Activated B cell treated with CpG ODN at 0.5 μM for 24 hours (primary cell): ENCODE measurements around the gene ROGDI. TPM values are rescaled to one million over a fixed set of nuclear protein-coding genes. Genes with fewer than 3 reads are reported as not detected.

ENCODE experiments used
- ATAC-seq: fragments of 200-7000 bp; cut with Tn5 transposase; one replicate; pipeline ENCODE4 v1.10.0; 2021; ENCODE audit warnings: low read depth, mild to moderate bottlenecking, moderate library complexity
- CTCF ChIA-PET: fragments of 350-600 bp; sonication (Branson Sonifier 250); formaldehyde crosslinking; loops from one replicate; lab custom pipeline; 2021; ENCODE audit warnings: antibody characterized with exemption; lab: Charles Lee
- POLR2A ChIA-PET: fragments of 350-600 bp; sonication (Branson Sonifier 250); formaldehyde crosslinking; loops from one replicate; lab custom pipeline; 2021; ENCODE audit warnings: antibody characterized with exemption; lab: Charles Lee
- DNase-seq: peaks from one replicate; pipeline ENCODE4 v3.0.0; 2022
- H3K27ac Mint-ChIP-seq: one replicate; pipeline ENCODE4 v1.8.0; 2020; ENCODE audit warnings: mixed read lengths
- H3K27me3 Mint-ChIP-seq: one replicate; pipeline ENCODE4 v1.8.0; 2021; ENCODE audit warnings: mixed read lengths
- H3K36me3 Mint-ChIP-seq: one replicate; pipeline ENCODE4 v1.8.0; 2021; ENCODE audit warnings: low read depth, mixed read lengths
- H3K4me1 Mint-ChIP-seq: one replicate; pipeline ENCODE4 v1.8.0; 2021; ENCODE audit warnings: mixed read lengths
- H3K4me3 Mint-ChIP-seq: one replicate; pipeline ENCODE4 v1.8.0; 2020; ENCODE audit warnings: mild to moderate bottlenecking, mixed read lengths
- H3K9me3 Mint-ChIP-seq: one replicate; pipeline ENCODE4 v1.8.0; 2020; ENCODE audit warnings: mixed read lengths
- intact Hi-C: fragments of 100-400 bp; cut with micrococcal nuclease; formaldehyde crosslinking; loops from one replicate; pipeline ENCODE4 v1.15.1; 2024
- total RNA-seq: library from RNA; stranded (reverse); gene quantifications from 2 replicates; pipeline ENCODE4 v1.2.3, GENCODE V29; 2022
- TF ChIP-seq, protein P1 (sequence below): fragments of 200-600 bp; IDR thresholded peaks from one replicate; pipeline ENCODE4 v1.8.0; 2022; ENCODE audit warnings: antibody characterized with exemption, mild to moderate bottlenecking

ROGDI gene
- total RNA-seq, 1 donor from 2014 or later, result 6.8 TPM

DNA sequence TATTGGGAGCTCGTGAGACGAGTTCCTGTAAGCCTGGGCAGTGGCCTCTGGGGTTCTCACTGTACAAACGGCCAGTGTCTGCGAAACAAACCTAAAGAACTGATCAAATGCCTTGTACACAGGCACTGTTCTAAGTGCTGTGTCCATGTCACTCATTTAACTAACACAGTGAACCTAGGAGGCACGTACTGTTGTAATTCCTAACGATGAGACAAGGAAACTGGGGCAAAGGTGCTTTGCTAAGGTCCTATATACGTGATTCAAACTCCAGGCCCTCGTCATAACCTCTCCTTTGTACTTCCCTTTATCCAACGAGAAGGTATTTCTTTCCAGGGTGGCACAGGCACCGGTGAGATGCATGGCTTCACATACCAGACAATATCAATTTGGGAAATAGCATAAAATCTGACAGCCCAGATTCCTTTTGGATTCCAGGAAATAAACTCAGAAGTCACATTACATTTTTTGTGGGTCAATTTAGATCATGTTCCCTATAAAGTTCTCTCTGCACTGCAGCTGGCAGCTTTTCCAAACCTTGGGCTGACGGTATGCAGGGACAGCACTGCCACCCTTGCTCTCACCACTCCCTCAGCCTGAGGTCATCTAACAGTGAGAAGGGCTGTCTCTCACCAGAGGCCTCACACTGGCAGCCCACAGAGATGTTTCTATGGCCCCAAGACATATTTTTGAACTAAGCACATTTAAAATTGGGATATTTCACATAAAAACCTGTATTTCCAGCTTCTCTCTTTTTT lies 26.3 kb upstream of the ROGDI start:
- Mint-ChIP-seq H3K4me1 (peaks cover 15% of the 10 kb centered on the region), H3K9me3 (no peaks in the 10 kb centered on the region), H3K4me3 (no peak overlapping the region), H3K36me3 (peaks cover 82% of the 10 kb centered on the region), H3K27me3 (no peaks in the 10 kb centered on the region), H3K27ac (no peak overlapping the region)
- TF ChIP-seq, protein P1, sequence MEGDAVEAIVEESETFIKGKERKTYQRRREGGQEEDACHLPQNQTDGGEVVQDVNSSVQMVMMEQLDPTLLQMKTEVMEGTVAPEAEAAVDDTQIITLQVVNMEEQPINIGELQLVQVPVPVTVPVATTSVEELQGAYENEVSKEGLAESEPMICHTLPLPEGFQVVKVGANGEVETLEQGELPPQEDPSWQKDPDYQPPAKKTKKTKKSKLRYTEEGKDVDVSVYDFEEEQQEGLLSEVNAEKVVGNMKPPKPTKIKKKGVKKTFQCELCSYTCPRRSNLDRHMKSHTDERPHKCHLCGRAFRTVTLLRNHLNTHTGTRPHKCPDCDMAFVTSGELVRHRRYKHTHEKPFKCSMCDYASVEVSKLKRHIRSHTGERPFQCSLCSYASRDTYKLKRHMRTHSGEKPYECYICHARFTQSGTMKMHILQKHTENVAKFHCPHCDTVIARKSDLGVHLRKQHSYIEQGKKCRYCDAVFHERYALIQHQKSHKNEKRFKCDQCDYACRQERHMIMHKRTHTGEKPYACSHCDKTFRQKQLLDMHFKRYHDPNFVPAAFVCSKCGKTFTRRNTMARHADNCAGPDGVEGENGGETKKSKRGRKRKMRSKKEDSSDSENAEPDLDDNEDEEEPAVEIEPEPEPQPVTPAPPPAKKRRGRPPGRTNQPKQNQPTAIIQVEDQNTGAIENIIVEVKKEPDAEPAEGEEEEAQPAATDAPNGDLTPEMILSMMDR, result no peak
- ChIA-PET CTCF (no interaction called here), POLR2A (no interaction called here)
- DNase-seq (no peak), ATAC-seq (no peak)
- intact Hi-C loops, result no loop called here

DNA sequence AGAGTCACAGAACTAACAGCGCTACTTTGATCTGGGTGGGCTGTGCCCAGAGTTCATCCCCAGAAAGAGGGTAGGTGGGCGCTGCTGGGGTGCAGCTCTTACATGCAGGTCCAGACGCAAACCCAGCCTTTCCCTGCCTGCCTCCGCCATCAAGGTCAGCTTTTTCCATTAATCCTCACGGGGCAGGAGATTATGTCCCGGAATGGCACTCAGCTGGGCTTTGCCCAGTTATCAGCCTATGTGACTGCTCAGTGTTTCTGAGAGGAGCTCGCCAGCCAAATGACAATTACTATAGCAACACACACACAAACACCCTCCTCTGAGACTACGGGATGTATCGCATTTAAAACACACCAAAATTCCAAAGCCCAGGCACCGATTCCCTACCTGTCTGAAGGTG lies 24.5 kb upstream of the ROGDI start:
- TF ChIP-seq, protein P1, result no peak
- Mint-ChIP-seq H3K36me3 (peaks cover 81% of the 10 kb centered on the region), H3K27me3 (no peaks in the 10 kb centered on the region), H3K4me1 (no peaks in the 10 kb centered on the region), H3K27ac (no peak overlapping the region), H3K4me3 (no peak overlapping the region), H3K9me3 (no peaks in the 10 kb centered on the region)
- DNase-seq (no peak), ATAC-seq (no peak)
- POLR2A ChIA-PET, result no interaction called here
- intact Hi-C loops, result no loop called here
- CTCF ChIA-PET, result no interaction called here

DNA sequence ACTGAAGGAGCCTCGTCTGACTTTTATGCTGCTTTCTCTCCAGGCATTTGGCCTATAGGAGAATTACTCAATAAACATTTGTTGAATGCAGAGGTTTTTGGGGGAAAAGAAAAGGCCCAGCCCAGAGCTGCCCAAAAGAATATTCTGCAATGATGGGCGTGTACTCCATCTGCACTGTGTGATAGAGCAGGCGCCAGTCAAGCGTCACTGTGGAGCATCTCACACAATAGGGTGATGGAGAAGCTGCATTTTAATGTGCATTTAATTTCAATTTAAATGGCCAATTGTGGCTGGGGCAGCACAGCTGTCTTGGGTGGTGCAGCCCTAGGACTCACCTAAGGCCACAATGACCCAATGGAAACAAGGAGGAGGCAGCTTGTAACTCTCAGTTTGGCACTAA lies 24.1 kb upstream of the ROGDI start:
- peaks cover 81% of the 10 kb centered on the region for H3K36me3 Mint-ChIP-seq
- ChIA-PET CTCF (no interaction called here), POLR2A (no interaction called here)
- no peak for ATAC-seq
- no peak overlapping the region for H3K4me3 Mint-ChIP-seq
- no peaks in the 10 kb centered on the region for H3K4me1 Mint-ChIP-seq
- intact Hi-C loops, result no loop called here
- TF ChIP-seq, protein P1, result no peak
- H3K27me3 Mint-ChIP-seq, result no peaks in the 10 kb centered on the region
- no peak overlapping the region for H3K27ac Mint-ChIP-seq
- no peak for DNase-seq
- no peaks in the 10 kb centered on the region for H3K9me3 Mint-ChIP-seq

- CTCF ChIA-PET, result interaction anchor here (0.6 kb wide), 1 partner anchor 108 kb away, joined by 4 read pairs; no protein-coding TSS in a partner anchor
- no peaks in the 10 kb centered on the region for H3K9me3 Mint-ChIP-seq
- H3K4me1 Mint-ChIP-seq, result no peaks in the 10 kb centered on the region
- DNase-seq, result no peak
- no peak for ATAC-seq
- H3K4me3 Mint-ChIP-seq, result no peak overlapping the region
- TF ChIP-seq, protein P1, result no peak
- POLR2A ChIA-PET, result interaction anchor here (0.5 kb wide), 1 partner anchor 53 kb away, joined by 3 read pairs; no protein-coding TSS in a partner anchor
- intact Hi-C loops, result no loop called here
- H3K27ac Mint-ChIP-seq, result no peak overlapping the region
- H3K36me3 Mint-ChIP-seq, result peaks cover 81% of the 10 kb centered on the region
- H3K27me3 Mint-ChIP-seq, result no peaks in the 10 kb centered on the region
Measured at GRCh38 chr16:4825196-4825595, 22.8 kb upstream of the ROGDI start.

DNA sequence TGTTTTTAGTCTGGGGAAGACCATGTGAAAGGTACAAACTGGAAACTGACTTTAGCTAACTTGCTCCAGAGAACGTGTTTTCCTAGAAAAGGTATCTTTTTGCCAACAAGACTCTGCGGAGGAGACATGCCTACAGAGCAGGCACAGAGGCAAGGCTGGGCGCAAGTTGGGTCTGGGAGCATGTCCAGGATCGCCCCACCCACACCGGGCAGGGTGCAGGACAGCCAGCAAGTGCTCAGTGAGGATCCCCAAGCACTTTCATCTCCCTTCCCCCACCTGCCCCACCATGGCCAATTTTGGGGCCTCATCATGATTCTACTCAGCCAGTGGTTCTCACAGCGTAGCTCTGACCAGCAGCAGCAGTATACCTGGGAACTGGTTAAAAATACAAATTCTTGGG lies 18.2 kb upstream of the ROGDI start:
- DNase-seq, result no peak
- no peaks in the 10 kb centered on the region for H3K27me3 Mint-ChIP-seq
- H3K27ac Mint-ChIP-seq, result no peak overlapping the region
- POLR2A ChIA-PET, result no interaction called here
- no peaks in the 10 kb centered on the region for H3K4me1 Mint-ChIP-seq
- CTCF ChIA-PET, result no interaction called here
- TF ChIP-seq, protein P1, result no peak
- H3K4me3 Mint-ChIP-seq, result no peak overlapping the region
- peaks cover 81% of the 10 kb centered on the region for H3K36me3 Mint-ChIP-seq
- no peaks in the 10 kb centered on the region for H3K9me3 Mint-ChIP-seq
- intact Hi-C loops, result no loop called here
- ATAC-seq, result no peak
